Stimulated activated CD4-positive, alpha-beta T cell treated with anti-CD3 and anti-CD28 coated beads, Interleukin-2, amount 100 ng/mL, for 4 hours (primary cell): Measurements from ENCODE around the gene BRPF3.
"Not testable (repeated sequence)": the region's sequence is repeated elsewhere in the genome, so short reads cannot be mapped to it uniquely, and the experiment has no call there.

Source experiments
- DNase-seq: peaks from one replicate; pipeline ENCODE4 v3.0.0-alpha.2; 2020; ENCODE audit warnings: low read depth

BRPF3 gene

GRCh38 chr6:36200998-36201596 lies 4.6 kb downstream of the BRPF3 start:
- DNase-seq: no peak

GRCh38 chr6:36201612-36202011 lies 5.1 kb downstream of the BRPF3 start:
- no peak for DNase-seq

GRCh38 chr6:36202101-36202500 lies 5.6 kb downstream of the BRPF3 start:
- DNase-seq: no peak

DNA sequence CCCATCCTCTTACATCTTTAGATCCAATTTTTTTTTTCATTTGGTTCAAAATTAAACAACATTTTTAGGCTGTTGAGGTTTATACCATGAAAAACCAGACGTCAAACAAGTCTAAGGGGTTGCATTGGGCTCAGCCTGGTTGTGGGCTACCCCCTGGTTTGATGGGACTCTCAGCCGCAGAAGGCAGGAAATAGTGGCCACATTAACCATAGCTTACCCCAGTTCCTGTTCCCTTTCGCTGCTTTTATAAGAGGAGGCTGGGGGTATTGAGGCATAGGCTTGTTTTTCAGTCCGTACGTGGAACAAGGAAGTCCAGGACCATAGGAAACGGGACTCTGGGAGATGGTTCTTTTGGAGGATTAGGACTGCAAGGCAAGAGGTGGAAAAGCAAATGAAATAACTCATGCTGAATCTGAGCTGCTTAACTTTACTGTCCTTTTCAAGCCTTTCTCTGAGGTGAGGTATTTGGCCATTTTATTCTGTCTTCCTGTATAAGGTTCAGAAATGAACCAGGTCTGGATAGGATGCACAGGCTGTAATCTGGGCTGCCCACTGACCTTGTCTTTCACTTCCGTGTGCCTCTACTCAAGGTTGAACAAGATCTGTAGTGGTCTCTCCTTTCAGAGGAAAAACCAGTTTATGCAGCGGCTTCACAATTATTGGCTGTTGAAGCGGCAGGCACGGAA lies 7.7 kb downstream of the BRPF3 start:
- no peak for DNase-seq

DNA sequence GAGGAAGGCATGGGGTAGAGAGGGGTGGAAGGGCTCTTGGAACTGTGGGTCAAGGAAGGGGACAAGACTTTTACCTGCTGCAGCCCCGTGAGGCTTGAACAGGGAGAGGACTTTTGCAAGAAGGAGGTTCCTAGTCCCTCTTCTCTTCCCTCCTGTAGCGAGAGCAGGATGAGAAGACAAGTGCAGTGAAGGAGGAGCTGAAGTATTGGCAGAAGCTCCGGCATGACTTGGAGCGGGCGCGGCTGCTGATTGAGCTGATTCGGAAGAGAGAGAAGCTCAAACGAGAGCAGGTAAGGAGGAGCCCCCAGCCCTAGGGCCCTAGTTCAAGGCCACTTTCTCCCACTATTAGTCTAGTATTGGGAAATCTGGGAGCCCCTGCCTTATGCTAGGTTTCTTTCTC lies 10.6 kb downstream of the BRPF3 start:
- DNase-seq: no peak

- no peak for DNase-seq
Observed at GRCh38 chr6:36209606-36210005, 13.1 kb downstream of the BRPF3 start.

DNA sequence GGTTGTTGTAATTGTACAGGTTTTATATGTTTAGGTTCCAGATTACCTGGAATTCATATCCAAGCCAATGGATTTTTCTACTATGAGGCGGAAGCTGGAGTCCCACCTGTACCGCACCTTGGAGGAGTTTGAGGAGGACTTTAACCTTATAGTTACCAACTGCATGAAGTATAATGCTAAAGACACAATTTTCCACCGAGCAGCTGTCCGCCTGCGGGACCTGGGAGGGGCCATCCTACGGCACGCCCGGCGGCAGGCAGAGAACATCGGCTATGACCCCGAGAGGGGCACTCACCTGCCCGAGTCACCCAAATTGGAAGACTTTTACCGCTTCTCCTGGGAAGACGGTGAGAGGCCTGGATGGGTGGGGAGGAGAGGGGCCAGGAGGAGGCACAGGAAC lies 13.6 kb downstream of the BRPF3 start:
- DNase-seq: no peak

DNA sequence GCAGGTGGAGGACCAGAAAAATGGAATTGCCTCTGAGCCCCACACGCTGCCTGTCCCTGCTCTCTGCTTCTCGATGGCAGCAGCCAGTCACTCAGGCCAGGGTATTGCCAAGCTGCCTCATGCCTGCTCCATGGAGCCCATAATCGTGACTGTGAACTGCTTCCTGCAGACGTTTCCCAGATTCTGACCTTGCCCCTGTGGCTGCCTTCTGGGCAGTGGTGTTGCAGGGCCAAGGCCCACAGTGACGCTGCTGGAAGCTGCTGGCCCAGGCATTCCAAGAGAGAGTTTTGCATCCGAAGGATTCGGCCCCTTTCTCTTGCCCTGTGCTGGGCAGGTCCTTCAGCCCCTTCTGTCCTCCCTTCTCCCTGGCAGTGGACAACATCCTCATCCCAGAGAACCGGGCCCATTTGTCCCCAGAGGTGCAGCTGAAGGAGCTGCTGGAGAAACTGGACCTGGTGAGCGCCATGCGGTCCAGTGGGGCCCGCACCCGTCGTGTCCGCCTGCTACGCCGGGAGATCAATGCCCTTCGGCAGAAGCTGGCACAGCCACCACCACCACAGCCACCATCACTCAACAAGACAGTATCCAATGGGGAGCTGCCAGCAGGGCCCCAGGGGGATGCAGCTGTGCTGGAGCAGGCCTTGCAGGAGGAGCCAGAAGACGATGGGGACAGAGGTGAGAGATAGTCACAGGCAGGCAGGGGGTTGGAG lies 14.5 kb downstream of the BRPF3 start:
- DNase-seq: no peak

- no peak for DNase-seq
Observed at GRCh38 chr6:36216559-36216958, 20.0 kb downstream of the BRPF3 start.

GRCh38 chr6:36217188-36217587 lies 20.6 kb downstream of the BRPF3 start:
- DNase-seq: no peak

GRCh38 chr6:36217946-36218345 lies 21.4 kb downstream of the BRPF3 start:
- DNase-seq: no peak

DNA sequence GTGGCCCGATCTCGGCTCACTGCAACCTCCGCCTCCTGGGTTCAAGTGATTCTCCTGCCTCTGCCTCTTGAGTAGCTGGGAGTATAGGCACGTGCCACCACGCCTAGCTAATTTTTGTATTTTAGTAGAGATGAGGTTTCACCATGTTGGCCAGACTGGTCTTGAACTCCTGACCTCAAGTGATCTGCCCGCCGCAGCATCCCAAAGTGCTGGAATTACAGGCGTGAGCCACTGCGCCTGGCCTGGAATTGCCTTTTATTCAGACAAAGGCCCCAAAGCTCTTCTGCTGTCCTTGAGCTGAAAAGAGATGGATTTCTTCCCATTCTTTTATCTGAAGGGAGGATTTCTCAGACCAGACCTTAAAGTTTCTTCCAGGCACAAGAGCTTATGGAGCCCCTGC lies 22.0 kb downstream of the BRPF3 start:
- not testable (repeated sequence) for DNase-seq

DNA sequence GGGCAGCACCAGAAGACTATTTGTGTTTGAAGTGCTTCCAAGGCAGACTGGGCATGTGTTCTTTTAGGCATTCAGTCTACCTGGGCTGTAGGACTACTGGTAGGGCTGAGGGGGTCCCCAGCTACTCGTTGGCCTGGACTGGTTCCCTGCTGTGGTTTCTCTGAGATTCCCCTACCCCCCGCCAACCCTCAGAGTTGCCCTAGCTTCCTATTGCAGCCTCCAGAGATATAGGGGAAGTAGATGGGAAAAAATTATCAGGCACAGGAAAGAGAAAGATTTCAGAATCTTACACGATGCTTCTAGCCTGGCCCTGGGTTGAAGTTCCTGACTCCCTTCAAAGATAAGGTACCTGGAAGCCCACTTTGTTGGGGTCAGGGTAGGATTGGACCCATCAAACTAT lies 22.5 kb downstream of the BRPF3 start:
- DNase-seq: no peak

GRCh38 chr6:36220226-36220625 lies 23.7 kb downstream of the BRPF3 start:
- no peak for DNase-seq

GRCh38 chr6:36221674-36222073 lies 25.1 kb downstream of the BRPF3 start:
- no peak for DNase-seq

DNA sequence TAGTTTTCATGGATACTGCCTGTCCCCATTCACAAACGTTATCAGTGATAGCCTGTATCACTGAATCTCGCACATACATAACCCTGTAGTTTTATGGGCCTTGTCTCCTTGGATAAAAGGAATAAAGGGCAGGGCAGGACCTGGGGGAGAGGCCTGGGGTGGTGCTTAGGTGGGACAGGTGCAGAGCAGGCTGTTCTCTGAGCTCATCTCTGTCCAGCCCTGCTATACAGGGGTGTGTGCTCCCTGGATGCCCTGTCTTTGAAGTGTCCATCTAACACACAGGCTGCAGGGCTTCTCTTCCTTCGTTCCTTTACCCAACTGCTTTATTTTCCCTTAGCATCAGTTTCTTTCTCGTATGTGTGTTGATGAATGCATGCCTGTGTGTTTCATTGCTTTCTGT lies 26.4 kb downstream of the BRPF3 start:
- DNase-seq: no peak

DNA sequence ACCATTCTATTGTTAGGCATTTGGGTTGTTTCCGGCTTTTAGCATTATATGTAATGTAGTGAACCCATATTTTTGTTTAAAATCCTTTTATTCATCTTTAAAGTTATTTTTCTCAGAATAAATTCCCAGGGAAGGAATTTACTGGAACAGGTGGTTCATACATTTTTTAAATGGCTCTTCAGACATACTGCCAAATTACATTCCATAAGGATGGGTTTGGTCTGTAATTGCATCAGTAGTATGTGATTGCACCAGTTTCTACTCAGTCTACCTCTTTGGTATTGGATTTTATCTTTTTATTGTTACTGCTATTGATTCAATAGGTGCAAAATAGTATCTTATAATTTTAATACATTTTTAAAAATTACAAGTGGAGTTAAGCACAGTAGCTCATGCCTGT lies 27.2 kb downstream of the BRPF3 start:
- DNase-seq: no peak

DNA sequence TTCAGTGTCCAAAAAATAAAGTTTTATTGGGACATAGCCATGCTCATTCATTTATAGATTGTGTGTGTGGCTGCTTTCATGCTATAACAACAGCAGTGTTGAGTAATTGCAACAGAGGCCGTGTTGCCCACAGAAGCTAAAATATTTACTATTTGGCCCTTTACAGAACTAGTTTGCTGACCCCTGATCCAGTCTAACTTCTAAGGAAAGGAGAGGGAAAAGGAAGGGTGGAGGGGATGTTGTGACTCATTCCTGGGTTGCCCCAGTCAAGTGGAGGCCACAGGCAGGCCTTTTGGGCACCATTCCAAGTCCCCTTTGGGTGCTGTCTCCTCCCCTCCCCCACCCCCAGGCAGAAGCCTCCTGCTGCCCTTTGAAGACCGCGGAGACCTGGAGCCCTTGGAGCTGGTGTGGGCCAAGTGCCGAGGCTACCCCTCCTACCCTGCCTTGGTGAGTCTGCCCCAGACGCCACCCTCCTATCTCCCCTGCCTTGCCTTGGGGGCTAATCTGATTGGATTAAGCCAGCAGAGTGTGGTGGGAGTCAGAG lies 28.4 kb downstream of the BRPF3 start:
- no peak for DNase-seq

DNA sequence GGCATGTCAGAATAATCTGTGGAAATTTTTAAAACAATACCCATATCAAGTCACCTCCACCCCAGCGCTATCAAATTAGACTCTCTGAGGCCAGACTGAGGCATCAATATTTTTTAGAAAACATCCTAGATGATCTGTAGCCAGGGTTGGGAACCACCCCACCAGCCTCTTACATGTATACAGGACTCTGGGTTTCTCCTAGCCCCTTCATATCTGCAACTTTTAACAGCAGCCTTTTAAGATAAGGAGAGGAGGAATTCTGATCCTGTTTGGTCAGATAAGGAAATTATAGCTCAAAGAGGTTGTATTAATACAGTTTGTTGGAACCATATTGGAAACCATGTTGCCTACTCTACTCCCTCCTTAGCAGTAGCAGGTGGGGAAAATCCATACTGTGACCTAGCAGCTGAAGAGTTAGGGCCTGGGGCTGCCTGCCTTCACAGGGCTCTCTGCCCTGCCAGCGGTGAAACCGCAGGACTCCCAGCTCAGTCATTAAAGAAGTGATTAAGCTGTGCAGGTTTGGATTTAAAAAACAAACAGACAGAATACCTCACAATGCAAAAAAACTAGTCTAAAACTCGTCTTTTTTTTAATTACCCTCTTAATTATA lies 30.0 kb downstream of the BRPF3 start:
- DNase-seq: no peak

GRCh38 chr6:36227379-36228228 lies 31.1 kb downstream of the BRPF3 start:
- DNase-seq: no peak

DNA sequence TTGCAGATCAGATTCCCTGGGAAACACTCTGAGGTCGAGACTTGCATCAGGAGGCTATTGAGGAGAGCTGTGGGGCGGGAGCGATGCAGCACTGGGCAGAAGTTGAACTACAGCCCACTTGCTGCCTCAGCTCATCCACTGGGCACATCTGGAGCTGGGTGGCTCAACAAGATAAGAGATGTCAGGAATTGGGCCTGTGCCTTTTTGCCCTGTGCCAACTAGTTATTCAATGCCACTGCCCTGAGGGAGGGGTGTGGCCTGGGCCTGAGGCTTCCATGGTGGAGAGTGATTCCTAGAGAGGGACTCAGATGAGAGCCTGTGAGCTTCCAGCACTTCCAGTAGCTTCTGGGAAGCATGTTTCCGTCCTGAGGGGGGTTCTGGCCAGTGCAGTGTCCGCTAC lies 32.7 kb downstream of the BRPF3 start:
- DNase-seq: no peak

DNA sequence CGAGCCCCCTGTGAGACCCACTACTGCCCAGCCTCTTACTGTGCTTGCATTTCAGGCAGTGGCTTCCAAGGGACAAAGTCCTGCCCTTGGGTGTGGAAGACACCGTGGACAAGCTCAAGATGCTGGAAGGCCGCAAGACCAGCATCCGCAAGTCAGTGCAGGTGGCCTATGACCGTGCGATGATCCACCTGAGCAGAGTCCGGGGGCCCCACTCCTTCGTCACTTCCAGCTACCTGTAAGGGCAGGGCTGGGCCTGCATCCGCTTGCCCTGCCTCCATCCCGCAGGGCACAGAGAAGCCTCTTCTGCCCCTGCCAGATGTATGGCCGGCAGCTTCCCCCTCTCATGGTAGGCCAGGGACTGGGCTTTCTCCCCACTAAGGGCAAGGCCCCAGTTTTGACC lies 33.8 kb downstream of the BRPF3 start:
- DNase-seq: no peak
